ENCODE results near the gene RAD51B.

The RAD51B gene

GRCh38 chr14:68473794-68474193, 654.2 kb downstream of the RAD51B start:
- H3K4me3 ChIP-seq (ENCODE audit: low read depth, low read length) = no peak overlapping the region
- TF ChIP-seq CTCF (IDR thresholded peaks at IDR 0.05; ENCODE audit: borderline replicate concordance, insufficient read depth, low read depth, low read length) = no peak

- no peak overlapping the region for H3K4me3 ChIP-seq (ENCODE audit: low read depth, low read length)
- no peak for TF ChIP-seq CTCF (IDR thresholded peaks at IDR 0.05; ENCODE audit: borderline replicate concordance, insufficient read depth, low read depth, low read length)
Observed at GRCh38 chr14:68474741-68475140, 655.2 kb downstream of the RAD51B start.

DNA sequence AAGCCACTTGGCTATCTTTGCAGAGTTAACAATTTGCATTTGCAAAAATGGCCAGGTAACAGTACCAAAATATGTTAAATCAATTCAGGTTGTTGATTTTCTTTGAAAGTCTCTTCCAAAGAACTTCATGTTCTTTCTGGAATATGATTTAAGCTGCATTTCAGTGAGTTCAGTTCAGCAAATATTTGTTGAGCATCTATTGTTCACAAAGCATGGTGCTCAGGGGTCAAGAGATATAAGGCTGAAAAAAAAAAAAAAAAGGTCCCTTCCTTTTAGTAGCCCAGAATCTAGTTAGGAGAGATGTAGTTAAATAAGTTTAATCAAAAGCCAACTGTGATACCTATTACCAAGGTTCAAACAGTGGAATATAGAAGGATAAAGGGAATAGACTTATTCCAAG, 656.2 kb downstream of the RAD51B start:
- no peak for TF ChIP-seq CTCF (IDR thresholded peaks at IDR 0.05; ENCODE audit: borderline replicate concordance, insufficient read depth, low read depth, low read length)
- no peak overlapping the region for H3K4me3 ChIP-seq (ENCODE audit: low read depth, low read length)

DNA sequence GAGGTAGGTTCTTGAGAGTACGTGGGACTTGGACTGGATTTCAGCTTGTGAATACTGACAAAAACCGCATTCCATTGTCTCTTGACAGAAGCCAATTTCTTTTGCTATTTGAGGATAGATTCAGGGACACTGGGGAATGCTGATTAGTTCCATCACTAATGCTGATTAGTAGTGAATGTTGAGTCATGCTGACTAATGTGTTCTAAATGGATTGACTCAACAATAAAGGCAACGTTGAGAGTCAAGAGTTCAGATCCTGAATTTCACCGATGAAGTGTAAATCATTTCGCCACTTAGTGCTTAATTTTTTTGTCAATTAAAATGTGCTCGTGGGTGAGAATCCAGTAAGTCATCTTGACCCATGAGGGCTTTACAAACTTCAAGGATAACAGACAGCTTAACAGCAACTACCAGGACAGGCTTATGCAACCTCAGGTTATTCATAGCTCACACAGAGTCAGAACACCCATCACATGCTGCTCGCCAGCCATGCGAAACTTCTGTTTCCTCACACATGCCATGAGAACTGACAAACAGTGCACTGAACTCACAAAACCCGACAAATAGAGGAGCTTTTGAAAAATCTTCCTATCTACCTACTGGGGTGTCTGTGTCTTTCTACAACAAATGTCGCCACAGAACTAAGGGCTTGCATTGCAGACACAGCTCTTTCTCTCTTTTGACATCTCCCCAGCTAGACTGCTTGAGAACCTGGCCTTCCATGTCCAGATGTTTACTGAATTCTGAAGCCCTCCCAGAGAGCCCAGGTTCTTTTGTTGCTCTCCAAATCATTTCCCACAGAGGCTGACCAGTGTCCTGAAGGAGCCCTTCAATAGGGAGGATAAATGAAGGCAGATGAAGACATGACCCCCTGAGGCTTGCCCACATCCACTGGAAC, 656.9 kb downstream of the RAD51B start:
- TF ChIP-seq CTCF (IDR thresholded peaks at IDR 0.05; ENCODE audit: borderline replicate concordance, insufficient read depth, low read depth, low read length) = no peak
- H3K4me3 ChIP-seq (ENCODE audit: low read depth, low read length) = no peak overlapping the region

DNA sequence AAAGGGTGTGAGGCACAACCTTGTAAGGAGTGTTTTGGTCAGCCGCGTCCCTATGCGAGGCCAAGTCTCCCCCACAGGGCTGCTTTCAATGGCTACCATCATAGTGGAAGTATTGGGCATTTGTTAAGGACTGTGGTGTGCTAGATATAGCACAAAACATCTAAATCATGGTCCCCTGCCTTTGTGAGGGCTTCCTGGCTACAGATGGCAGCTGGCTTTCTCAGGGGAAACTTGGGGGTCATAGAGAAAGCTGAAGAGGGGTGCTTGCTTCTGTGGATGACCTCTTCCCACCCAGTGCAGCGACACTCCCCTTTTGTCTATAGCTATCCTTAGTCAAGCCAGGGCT, 657.5 kb downstream of the RAD51B start:
- TF ChIP-seq CTCF (IDR thresholded peaks at IDR 0.05; ENCODE audit: borderline replicate concordance, insufficient read depth, low read depth, low read length) = no peak
- no peak overlapping the region for H3K4me3 ChIP-seq (ENCODE audit: low read depth, low read length)

- no peak overlapping the region for H3K4me3 ChIP-seq (ENCODE audit: low read depth, low read length)
- no peak for TF ChIP-seq CTCF (IDR thresholded peaks at IDR 0.05; ENCODE audit: borderline replicate concordance, insufficient read depth, low read depth, low read length)
Observed at GRCh38 chr14:68477461-68478085, 658.0 kb downstream of the RAD51B start.

- no peak for TF ChIP-seq CTCF (IDR thresholded peaks at IDR 0.05; ENCODE audit: borderline replicate concordance, insufficient read depth, low read depth, low read length)
Observed at GRCh38 chr14:68479247-68479646, 659.7 kb downstream of the RAD51B start.

More at GRCh38 chr14:68479247-68479646, 659.7 kb downstream of the RAD51B start:
- no peak overlapping the region for H3K4me3 ChIP-seq (ENCODE audit: low read depth, low read length)
